C1 segment of cervical spinal cord (tissue), 14 donors: ENCODE measurements around the gene PPP4R3B.
A peak's percentile ranks its signal among the peaks of the same experiment; 100 is the strongest.

ENCODE experiments used
- DNase-seq, 14 donors: peaks; one replicate each; lab custom pipeline; 2025; lab: John Stamatoyannopoulos, UW

PPP4R3B gene

DNA sequence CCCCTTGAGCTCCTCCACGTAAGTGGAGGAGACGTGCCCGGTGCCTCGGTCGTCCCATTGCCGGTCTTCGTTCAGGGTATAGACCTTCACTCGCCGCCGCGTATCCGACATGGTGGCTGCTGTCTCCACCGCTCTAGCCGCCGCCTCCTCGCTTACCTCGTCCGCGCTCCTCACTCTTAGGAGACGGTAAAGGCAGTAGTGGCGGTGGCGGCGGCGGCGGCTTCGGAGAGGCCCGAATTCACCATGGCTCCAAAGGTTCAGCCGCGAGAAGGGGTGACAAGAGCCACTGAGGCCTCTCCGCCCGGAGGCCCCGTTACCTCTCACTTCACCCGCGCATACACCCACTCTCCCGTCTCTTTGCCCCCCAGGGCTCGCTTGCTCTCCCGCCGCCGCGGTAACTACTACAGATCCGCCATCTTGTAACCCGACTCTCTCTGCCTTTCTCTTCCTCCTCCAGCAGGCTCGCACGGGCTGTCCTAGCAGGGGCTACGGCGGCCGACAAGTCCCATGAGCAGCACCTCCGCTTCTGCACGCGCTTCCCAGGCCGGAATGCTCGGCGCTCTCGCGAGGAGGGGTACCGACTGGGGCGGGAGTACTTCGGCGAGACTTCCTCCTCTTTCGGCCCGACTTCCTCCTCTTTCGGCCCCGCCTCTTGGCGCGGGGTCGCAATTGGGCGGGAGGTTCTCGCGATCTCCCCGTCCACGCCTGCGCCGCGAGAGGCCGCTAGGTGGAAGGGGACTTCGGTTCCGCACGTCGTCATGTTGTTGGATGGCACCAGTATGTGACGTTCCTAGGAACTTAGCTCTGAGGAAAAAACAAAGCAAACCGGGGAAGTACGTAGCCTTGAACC, at the start of gene PPP4R3B:
Gene PPP4R3B, minus strand, starts transcription at position 448 of the 850 bp plus-strand sequence. Its CDS starts 337 bp downstream, at position 111.
- DNase-seq: peak; percentile 91 to 100 (median 98)

DNA sequence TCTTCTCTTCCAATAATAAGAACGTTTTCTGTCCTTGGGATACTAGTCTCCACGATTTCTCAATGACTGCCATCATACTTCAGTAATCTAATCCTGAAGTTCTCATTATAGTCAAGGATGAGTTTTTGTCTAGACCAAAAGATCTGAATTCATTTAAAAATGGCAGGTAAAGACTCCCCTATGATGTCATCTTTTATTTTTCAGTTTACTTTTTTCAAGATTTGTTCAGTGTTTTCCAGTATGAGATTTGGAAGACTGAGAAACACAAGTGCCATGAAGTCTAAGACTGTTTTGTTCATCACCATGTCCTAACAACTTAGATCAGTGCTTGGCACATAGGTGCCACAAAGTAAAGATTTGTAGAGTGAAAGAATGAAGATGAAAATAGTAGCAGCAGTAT, 35.8 kb upstream of the PPP4R3B start:
- DNase-seq: no peak

DNA sequence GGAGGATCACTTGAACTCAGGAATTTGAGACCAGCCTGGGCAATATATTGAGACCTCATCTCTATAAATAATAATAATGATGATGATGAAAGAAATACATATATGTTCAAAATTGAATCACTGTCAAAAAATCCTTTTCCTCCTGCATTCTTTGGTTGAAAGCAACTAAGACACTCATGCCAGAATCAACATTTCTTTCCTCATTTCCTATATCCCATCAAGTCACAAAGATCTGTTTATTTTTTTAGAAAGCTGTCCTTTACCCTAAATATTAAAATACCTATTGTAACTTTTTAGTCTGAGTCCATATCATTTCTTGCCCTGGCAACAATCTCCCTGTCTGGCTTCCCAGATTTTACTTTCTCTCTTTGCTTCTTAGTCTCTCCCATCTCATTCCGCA, 31.8 kb upstream of the PPP4R3B start:
- DNase-seq: no peak

DNA sequence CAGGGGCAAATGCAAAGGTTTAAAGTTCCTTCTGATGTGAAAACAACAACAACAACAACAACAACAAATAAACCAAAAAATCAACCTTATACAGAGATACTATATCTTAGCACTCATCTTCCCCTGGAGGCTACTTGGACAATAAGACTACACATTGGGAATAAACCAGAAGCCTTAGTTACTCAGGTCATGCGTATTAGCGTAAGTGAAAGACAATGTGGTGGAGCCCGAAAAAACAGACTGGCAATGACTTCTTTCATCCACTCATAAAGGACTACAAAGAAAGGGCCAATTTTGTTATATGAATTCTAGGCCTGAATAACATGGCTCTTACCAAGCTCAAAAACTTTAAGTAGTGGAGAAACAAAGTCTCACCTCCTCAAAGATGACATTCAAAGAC, 19.4 kb upstream of the PPP4R3B start:
- no peak for DNase-seq

GRCh38 chr2:55628931-55629330, 11.5 kb upstream of the PPP4R3B start:
- no peak for DNase-seq

DNA sequence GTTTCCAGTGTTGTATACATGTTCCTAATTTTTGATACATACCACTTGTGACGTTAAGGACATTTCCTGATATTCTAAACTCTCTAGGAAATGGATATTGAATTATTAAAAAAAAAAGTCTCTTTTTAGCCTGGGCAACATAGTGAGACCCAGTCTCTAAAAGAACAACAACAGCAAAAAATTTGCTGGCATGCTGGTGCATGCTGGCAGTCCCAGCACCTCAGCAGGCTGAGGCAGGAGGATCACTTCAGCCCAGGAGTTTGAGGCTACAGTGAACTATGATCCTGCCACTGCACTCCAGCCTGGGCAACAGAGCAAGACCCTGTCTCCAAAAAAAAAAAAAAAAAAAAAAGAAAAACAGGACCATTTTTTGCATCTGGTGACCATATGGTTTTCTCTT, 10.5 kb upstream of the PPP4R3B start:
- DNase-seq: no peak

GRCh38 chr2:55621802-55622201, 4.4 kb upstream of the PPP4R3B start:
- DNase-seq: no peak

DNA sequence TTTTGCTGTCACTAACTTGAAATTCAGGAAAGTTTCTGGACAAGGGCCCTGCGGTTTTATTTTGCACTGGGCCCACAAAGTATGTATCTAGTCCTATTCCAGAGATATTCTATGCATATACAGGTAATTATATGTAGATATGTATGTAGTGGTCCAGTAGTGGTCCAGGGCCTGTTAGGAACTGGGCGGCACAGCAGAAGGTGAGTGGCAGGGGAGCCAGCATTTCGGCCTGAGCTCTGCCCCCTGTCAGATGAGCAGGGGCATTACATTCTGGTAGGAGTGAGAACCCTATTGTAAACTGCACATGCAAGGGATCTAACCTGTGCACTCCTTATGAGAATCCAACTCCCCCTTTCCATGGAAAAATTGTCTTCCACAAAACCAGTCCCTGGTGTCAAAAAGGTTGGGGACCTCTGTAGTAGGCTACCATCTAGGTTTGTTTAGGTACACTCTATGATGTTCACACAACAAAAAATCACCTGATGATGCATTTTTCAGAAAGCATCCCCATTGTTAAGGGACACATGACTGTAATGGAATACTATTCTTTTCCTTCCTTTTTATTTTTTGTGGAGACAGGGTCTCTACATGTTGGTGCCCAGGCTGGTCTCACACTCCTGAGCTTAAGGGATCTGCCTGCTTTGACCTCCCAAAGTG, 2.8 kb upstream of the PPP4R3B start:
- no peak for DNase-seq

- peak in 12 of 14 donors; percentile 21 to 79 (median 48) for DNase-seq
These were observed 1.0 kb upstream of the PPP4R3B start for GRCh38 chr2:55618275-55619055.

- peak in 1 of 14 donors; percentile 71 for DNase-seq
These were observed 528 bp upstream of the PPP4R3B start for GRCh38 chr2:55618025-55618274.

DNA sequence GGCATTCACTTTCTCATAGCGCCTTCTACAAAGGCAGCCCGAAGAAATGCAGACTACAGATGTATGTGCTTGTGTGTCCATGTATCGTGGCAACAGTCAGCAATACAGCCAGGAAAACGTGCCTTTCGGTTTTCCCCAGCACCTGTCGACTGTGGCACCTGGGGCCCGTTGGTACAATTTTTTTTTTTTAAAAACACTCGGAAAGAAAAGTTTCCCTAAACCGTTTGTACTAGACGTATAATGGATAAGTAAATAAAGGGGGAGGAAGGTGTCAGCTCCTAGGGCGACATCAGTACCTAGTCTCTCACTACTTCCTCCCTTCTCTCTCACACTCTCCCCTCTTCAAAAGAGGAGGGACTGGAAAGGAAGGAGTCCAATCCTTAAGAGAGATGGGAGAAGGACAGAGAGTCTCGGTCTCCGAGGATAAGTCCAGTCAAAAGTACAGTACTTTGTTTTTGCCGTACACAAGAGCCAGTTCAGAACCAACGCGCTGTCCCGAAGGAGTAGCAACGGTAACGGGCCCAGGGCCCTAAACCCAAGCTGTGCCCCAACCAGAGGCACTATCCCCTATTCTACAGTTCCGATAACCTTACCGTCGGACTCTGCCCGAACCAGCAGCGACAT, 759 bp downstream of the PPP4R3B start:
- peak in 4 of 14 donors; percentile 13 to 57 (median 40) for DNase-seq

DNA sequence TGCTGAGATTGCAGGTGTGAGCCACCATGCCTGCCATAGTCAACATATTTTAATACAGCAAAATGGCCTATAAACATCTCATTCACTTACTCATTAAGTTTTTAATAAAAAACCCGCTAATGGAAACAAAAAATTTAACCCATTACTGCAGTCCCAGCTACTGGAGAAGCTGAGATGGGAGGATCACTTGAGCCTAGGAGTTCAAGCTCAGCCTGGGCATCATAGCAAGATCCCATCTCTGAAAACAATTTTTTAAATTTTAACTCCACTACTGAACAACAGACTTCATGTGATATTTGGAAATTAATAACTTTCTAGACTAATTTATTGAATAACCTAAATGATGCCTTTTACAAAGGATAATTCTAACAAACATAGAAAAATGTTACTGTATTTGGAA, 5.4 kb downstream of the PPP4R3B start:
- no peak for DNase-seq

GRCh38 chr2:55610954-55611743, 6.3 kb downstream of the PPP4R3B start:
- DNase-seq: no peak

- DNase-seq: no peak
These were observed 7.4 kb downstream of the PPP4R3B start for GRCh38 chr2:55609938-55610578.

DNA sequence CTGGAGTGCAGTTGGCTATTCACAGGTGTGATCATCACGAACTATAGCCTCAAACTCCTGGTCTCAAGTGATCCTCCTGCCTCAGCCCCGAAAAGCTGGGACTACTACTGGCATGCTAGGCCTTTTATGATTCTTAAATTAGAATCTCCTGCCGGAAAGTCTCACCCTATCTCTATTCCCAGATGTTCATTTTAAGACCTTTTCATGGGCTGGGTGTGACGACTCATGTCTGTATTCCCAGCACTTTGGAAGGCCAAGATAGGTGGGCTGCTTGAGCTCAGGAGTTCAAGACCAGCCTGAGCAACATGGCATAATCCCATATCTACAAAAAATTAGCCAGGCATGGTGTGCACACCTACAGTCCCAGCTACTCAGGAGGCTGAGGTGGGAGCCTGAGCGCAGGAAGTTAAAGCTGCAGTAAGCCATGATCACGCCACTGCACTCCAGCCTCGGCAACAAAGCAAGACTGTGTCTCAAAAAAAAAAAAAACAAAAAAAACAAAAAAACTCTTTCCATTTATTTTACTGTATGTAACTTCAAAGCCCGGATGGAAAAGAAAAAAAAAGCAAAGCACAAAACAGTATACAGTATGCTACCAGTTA, 8.1 kb downstream of the PPP4R3B start:
- no peak for DNase-seq

DNA sequence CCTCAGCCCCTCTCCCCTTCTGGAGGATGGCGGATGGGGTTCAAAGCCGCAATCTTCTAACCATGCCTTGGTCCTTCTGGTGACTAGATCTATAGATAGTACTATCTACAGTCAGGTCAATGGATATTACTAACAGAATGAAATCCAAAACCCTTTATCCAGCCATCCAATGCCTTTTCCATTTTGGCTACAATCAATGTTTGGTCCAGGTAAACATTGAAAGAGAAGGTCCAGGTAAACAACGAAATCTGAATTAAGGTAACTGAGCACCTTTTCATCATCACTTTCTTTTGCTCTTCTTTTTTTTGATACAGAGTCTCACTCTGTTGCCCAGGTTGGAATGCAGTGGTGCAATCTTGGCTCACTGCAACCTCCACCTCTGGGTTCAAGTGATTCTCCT, 9.7 kb downstream of the PPP4R3B start:
- no peak for DNase-seq

DNA sequence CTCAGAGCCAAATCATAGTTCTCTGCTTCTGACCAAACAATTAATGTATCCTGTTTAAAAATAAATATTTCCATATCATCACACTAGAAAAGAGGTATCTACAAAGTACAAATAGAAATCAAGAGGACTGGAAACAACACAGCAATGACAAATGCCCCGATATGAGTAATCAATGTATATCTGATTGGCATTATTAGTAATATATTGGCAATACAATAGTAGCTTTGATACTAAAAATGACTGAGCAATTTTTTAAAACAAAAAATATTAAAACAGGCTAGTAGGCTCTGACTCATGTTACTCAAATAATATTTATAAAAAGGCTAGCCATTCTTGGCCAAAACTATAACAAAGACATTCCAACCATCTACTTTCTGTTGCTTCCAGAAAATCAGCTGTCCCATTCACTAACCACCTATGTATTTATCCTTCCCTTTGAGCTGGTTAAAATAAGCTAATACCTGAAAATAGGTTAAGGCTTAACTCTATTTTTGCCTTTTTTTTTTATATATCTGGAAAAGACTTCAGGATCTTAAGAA, 13.3 kb downstream of the PPP4R3B start:
- no peak for DNase-seq

DNA sequence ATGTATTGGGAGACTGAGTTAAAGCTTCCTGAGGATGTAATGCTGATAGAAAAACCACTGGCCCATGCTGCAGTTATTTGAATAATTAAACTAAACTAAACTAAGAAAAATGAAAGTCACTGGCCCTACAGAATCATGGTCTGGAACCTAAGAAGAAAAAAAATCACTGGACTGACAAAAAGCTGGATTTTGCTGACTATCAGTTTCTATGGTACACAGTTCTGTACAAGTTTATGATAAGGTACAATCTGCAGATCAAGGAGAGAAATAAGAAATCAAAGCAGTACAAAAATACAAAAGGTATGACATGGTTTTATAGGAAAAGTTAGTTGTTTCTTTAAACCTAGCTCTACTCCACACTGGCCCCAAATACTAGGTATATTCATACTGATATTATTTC, 15.6 kb downstream of the PPP4R3B start:
- DNase-seq: no peak

GRCh38 chr2:55598056-55598795, 19.2 kb downstream of the PPP4R3B start:
- no peak for DNase-seq
